ENCODE data around the gene EEF1AKMT4. TPM values are rescaled to one million over a fixed set of nuclear protein-coding genes. Genes with fewer than 3 reads are reported as not detected.
A peak's percentile ranks its signal among the peaks of the same experiment; 100 is the strongest.

EEF1AKMT4 gene
- total RNA-seq (2022), result 11.2 and 11.6 TPM in 2 replicates
- Bru-seq, nascent RNA, result percentile 47 among the genes with signal in this experiment
- BruChase-seq, experiment 1, labeled RNA remaining after a 6-hour chase, result percentile 50 among the genes with signal in this experiment
- percentile 57 among the genes with signal in this experiment for BruChase-seq, experiment 2, labeled RNA remaining after a 2-hour chase
- long read RNA-seq, transcript EEF1AKMT4-201 (3 exons, 1,823 nt), result major isoform, 51 of 54 reads
- long read RNA-seq, partial matches to known transcripts, result 0 of 54 reads
- long read RNA-seq, other reads (novel, unspliced or antisense), result 3 of 54 reads

GRCh38 chr3:184249412-184250166, at the start of gene EEF1AKMT4:
EEF1AKMT4 (plus strand) TSS chr3:184249672; CDS start chr3:184249695, 23 bp downstream.
- peak within 1 kb of the TSS; percentile 97 for H3K27ac Mint-ChIP-seq (ENCODE audit: unreplicated experiment)
- peak; percentile 100 for DNase-seq
- H3K36me3 Mint-ChIP-seq (ENCODE audit: insufficient read depth, unreplicated experiment), result peaks cover 37% of the 10 kb centered on the region
- peak; percentile 93 for TF ChIP-seq CTCF (IDR thresholded peaks at IDR 0.05; ENCODE audit: unreplicated experiment)
- H3K9me3 Mint-ChIP-seq (ENCODE audit: low read depth, unreplicated experiment), result no peaks in the 10 kb centered on the region
- TSS peak; percentile 43 for BruUV-seq (replicated peaks)
- peak within 1 kb of the TSS; percentile 92 for H3K4me3 Mint-ChIP-seq (ENCODE audit: low read depth, unreplicated experiment)
- no peaks in the 10 kb centered on the region for H3K27me3 Mint-ChIP-seq (ENCODE audit: unreplicated experiment)
- intact Hi-C loops (cut with micrococcal nuclease; ENCODE audit: unreplicated experiment), result loop anchor here (2.0 kb wide), 1 partner anchor 39 kb away; no protein-coding TSS in a partner anchor
- peaks cover 8% of the 10 kb centered on the region for H3K4me1 Mint-ChIP-seq (ENCODE audit: low read depth, unreplicated experiment)
- CTCF ChIA-PET, result interaction anchor here (0.8 to 1.4 kb wide), 2 partner anchors 12 to 40 kb away, joined by 3 to 5 read pairs; partner anchors contain the start of gene CAMK2N2

- CTCF ChIA-PET, result no interaction called here
- Mint-ChIP-seq H3K27ac (ENCODE audit: unreplicated experiment) (no peak overlapping the region), H3K27me3 (ENCODE audit: unreplicated experiment) (peaks cover 17% of the 10 kb centered on the region), H3K36me3 (ENCODE audit: insufficient read depth, unreplicated experiment) (no peaks in the 10 kb centered on the region), H3K4me1 (ENCODE audit: low read depth, unreplicated experiment) (no peaks in the 10 kb centered on the region), H3K4me3 (ENCODE audit: low read depth, unreplicated experiment) (no peak overlapping the region), H3K9me3 (ENCODE audit: low read depth, unreplicated experiment) (no peaks in the 10 kb centered on the region)
- no peak for TF ChIP-seq CTCF (IDR thresholded peaks at IDR 0.05; ENCODE audit: unreplicated experiment)
- BruUV-seq (replicated peaks), result no TSS peak
- no peak for DNase-seq
- intact Hi-C loops (cut with micrococcal nuclease; ENCODE audit: unreplicated experiment), result no loop called here
These were observed 48.6 kb upstream of the EEF1AKMT4 start for GRCh38 chr3:184200825-184201224.

- TF ChIP-seq CTCF (IDR thresholded peaks at IDR 0.05; ENCODE audit: unreplicated experiment), result no peak
- H3K27me3 Mint-ChIP-seq (ENCODE audit: unreplicated experiment), result peaks cover 36% of the 10 kb centered on the region
- intact Hi-C loops (cut with micrococcal nuclease; ENCODE audit: unreplicated experiment), result no loop called here
- no peak overlapping the region for H3K27ac Mint-ChIP-seq (ENCODE audit: unreplicated experiment)
- H3K36me3 Mint-ChIP-seq (ENCODE audit: insufficient read depth, unreplicated experiment), result no peaks in the 10 kb centered on the region
- H3K4me3 Mint-ChIP-seq (ENCODE audit: low read depth, unreplicated experiment), result no peak overlapping the region
- H3K4me1 Mint-ChIP-seq (ENCODE audit: low read depth, unreplicated experiment), result no peaks in the 10 kb centered on the region
- no peaks in the 10 kb centered on the region for H3K9me3 Mint-ChIP-seq (ENCODE audit: low read depth, unreplicated experiment)
- no peak for DNase-seq
- CTCF ChIA-PET, result no interaction called here
- BruUV-seq (replicated peaks), result no TSS peak
These were observed 45.9 kb upstream of the EEF1AKMT4 start for GRCh38 chr3:184203526-184203925.

- H3K4me1 Mint-ChIP-seq (ENCODE audit: low read depth, unreplicated experiment), result no peaks in the 10 kb centered on the region
These were observed 40.1 kb upstream of the EEF1AKMT4 start for GRCh38 chr3:184209146-184209923.

More at GRCh38 chr3:184209146-184209923, 40.1 kb upstream of the EEF1AKMT4 start:
- H3K4me3 Mint-ChIP-seq (ENCODE audit: low read depth, unreplicated experiment), result no peak overlapping the region
- intact Hi-C loops (cut with micrococcal nuclease; ENCODE audit: unreplicated experiment), result no loop called here
- CTCF ChIA-PET, result no interaction called here
- H3K27ac Mint-ChIP-seq (ENCODE audit: unreplicated experiment), result no peak overlapping the region
- DNase-seq, result no peak
- H3K27me3 Mint-ChIP-seq (ENCODE audit: unreplicated experiment), result peaks cover 53% of the 10 kb centered on the region
- TF ChIP-seq CTCF (IDR thresholded peaks at IDR 0.05; ENCODE audit: unreplicated experiment), result no peak
- no peaks in the 10 kb centered on the region for H3K36me3 Mint-ChIP-seq (ENCODE audit: insufficient read depth, unreplicated experiment)
- no TSS peak for BruUV-seq (replicated peaks)
- no peaks in the 10 kb centered on the region for H3K9me3 Mint-ChIP-seq (ENCODE audit: low read depth, unreplicated experiment)

All from Calu3 (cell line).